ENCODE results near the gene NDUFAF7.
"Not testable (repeated sequence)": the region's sequence is repeated elsewhere in the genome, so short reads cannot be mapped to it uniquely, and the experiment has no call there.

Gene NDUFAF7, protein sequence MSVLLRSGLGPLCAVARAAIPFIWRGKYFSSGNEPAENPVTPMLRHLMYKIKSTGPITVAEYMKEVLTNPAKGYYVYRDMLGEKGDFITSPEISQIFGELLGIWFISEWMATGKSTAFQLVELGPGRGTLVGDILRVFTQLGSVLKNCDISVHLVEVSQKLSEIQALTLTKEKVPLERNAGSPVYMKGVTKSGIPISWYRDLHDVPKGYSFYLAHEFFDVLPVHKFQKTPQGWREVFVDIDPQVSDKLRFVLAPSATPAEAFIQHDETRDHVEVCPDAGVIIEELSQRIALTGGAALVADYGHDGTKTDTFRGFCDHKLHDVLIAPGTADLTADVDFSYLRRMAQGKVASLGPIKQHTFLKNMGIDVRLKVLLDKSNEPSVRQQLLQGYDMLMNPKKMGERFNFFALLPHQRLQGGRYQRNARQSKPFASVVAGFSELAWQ

DNA sequence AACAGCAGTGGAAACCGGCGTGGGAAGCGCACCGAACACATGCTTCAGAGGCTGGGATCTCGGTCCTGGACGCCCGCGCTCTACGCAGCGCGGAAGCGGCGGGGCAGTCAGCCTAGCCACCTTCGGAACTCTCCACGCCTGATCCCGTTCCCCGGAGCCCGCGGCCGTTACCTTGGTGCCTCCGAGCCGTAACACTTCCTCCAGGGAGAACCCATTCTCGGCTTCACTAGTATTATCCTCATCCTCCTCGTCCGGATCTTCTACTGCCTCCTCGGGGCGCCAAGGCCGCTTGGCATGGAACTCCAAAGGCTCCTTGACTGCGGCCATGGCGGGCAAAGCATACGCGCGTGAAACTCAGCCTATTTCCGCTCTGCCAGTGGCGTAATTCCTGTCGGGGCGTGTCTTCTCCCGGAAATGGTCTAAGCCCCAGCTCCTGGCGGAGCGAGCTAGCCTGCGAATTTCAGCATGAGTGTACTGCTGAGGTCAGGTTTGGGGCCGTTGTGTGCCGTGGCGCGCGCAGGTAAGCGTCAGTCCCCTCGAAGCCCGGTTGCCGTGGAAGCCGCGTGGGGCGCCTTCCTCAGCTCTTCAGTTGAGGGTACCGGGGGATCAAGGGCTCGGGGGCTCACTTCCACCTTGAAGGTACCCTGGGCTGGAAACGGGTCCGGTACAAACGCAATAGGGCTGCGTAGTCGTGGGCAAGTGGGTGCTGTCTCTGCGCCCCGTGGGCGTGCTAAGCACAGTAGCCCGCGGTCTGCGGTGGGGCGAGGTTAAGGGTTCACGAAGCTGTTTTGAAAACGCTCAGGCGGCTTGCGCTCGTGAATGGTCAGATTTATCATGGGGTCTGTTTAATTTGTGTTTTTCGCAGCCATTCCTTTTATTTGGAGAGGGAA lies at the start of gene NDUFAF7, which contains the start of gene CEBPZ:
Gene NDUFAF7 (plus strand): TSS at position 418 of the 890 bp plus-strand sequence. CDS start 48 bp downstream, at position 466.
Gene CEBPZ (minus strand): TSS at position 356 of the 890 bp plus-strand sequence. CDS start 29 bp downstream, at position 327.
- peak; percentile 48 for DNase-seq

DNA sequence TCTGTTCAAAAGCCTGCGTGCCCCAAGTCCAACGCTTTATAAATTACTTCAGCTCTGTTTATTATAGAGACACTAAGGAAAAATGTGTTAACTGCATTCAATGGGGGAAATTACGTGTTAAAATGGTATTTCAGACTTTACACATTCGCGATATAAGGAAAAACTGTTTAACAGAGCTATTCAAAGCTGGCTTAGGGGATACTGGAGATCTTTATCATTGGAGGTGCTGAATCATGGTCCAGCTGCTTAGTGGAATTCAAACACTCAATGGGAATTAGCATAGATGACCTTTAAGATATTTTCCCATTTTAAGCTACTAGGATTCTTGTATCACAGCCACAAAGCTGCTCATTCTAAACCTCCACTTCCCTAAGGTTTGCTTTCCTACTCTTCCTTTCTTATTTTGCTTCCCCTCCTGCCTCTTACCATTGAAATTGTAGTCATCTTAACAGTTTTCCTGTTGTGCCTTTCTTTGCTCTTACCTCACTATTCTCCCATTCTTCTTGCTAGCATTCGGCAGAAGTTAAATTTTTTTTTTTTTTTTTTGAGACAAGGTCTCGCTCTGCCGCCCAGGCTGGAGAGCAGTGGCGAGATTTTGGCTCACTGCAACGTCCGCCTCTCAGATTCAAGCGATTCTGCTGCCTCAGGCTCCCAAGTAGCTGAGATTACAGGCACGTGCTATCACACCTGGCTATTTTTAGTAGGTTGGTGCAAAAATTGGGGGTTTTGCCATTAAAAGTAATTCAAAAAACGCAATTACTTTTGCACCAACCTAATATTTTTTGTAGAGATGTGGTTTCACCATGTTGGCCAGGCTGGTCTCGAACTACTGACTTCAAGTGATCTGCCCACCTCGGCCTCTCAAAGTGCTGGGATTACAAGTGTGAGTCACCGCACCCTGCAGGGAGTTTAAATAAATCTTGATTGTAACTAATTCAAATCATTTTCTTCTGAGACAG lies 49.5 kb upstream of the NDUFAF7 start:
- no peak for DNase-seq

DNA sequence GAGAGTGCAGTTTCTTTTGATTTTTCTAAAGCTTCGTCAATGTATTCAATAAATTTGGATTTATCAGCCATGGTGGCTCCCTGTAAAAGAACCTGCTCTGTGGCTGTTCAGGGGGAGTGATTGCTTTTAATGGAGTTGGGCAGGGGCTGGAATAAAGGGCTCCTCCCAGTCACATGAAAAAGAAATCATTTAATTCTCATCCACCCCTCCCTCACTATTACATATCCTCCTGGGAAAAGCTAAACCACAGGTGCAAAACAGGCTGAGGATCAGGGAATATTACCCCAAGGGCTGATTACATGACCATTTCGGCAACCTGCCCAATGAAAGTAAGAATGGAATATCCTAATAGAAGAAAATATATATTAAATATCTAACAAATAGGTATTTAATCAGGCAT lies 42.9 kb upstream of the NDUFAF7 start, which contains the start of gene SULT6B1:
Gene SULT6B1 (minus strand): TSS at position 101 of the 400 bp plus-strand sequence. CDS start 30 bp downstream, at position 71.
- DNase-seq = no peak

DNA sequence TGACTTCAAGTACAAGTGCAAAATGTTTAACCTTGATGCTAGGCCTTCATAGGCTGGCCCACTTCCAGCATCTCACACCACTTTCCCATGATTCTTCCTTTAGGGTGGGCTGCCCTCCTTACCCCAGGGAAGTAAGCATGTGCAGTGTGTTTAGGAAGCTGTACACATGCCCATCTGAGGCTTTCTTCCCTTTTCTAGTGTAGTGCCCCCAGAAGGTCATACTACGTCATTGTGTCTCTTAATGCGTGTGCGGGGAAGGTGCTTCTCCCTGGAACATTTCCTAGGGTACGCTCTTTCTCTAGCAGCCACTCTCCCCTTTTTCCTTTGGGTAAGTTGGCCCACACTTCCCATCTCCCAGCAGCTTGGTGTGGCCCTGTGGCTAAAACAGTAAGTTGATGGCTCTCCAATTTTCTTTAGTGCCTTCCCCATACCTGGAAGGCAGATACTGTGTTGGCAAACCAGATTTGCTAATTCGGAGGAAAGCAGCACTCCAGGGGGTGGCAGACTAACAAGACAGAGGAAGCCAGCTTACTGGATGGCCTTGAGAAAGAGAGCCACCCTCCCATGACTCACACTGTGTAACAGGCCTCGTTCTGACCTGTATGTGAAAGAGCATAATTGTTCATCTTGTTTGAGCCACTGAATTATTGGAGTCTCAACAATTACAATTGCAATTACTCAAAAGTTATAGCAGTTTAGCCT lies 41.9 kb upstream of the NDUFAF7 start:
- DNase-seq = peak; percentile 5

DNA sequence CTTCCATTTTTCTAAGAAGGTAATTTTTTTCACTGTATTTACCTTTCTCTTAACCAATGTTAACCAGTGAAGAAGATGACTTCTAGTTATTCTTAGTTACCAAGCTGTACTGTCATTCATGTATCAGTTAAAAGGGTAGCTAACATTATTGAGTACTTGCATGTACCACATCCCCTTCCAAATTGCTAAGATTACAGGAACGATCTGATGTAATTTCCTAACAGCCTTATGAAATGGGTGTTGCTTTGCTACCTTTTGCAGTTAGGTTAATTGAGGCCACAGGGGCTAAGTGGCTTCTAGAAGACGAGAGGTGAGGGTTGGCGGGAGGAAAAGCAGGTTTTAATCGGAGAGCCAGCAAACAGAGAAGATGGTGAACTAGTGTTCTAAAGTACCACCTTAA lies 41.2 kb upstream of the NDUFAF7 start:
- DNase-seq = no peak

DNA sequence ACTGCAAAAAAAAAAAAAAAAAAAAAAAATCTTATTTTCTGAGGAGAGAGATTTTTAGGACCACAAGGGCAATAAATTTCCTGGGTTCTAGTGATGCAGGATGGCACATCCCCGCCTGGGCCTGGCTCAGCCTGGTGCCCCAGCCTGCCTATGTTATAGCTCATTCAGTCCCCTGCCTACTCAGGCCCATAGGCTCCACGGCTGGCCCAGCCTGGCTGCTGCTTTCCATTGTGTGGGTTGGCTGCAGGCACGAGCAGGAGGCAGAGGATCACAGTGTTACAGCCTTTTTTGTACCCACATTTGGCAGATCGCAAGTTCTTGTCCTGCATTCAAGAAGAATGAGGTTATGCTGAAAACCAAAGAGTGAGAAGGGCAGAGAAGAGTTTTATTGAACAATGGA lies 40.2 kb upstream of the NDUFAF7 start:
- DNase-seq = no peak

DNA sequence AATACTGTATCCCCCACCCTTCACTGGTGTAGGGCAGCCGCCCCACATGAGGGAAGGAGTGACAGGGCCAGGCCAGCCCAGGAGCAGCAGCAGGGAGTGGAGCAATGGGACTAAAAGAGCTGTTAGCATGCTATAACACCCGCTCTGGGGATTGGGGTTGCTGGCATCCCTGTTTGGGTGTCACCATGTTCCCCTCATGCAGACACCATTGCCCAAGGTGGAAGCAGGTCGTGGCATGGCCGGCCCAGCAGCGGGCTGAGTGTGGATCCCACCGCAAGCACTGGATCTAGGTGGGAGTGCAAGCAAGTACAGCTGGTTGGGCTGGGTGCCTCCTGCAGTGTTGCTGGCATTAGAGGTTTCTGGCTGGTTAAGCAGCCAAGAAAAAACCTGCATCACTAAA lies 39.7 kb upstream of the NDUFAF7 start:
- no peak for DNase-seq

DNA sequence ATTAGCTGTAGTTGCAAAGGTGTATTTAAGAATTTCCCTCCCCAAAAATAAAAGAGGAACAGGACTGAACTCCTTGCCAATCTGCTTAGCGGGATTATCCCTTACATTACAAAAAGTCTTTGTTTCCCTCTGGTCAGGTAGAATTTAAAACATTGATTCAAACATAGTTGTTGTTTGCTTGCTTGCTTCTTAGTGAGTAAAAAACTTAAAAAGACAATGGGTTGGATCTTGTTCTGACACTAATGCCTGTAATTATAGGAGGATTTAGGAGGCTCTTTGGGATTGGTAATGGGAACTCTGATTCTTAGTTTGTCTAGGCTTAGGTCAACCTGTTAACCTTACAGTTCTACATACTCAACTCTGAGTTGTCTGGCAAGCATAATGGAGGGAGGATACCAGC lies 38.9 kb upstream of the NDUFAF7 start:
- DNase-seq = no peak

DNA sequence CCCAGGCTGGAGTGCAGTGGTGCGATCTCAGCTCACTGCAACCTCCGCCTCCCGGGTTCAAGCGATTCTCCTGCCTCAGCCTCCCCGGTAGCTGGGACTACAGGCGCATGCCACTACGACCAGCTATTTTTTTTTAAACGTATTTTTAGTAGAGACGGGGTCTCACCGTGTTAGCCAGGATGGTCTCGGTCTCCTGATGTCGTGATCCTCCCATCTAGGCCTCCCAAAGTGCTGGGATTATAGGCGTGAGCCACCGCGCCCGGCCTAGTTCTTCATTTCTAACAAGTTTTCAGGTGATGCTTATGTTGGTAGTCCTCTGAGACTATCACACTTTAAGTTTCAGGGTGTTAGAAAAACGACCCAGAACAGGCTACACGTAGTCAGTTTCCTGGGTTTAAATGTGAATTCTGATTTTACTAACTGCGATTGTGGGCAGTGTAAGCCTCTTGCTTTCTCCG lies 35.6 kb upstream of the NDUFAF7 start:
- DNase-seq = not testable (repeated sequence)

DNA sequence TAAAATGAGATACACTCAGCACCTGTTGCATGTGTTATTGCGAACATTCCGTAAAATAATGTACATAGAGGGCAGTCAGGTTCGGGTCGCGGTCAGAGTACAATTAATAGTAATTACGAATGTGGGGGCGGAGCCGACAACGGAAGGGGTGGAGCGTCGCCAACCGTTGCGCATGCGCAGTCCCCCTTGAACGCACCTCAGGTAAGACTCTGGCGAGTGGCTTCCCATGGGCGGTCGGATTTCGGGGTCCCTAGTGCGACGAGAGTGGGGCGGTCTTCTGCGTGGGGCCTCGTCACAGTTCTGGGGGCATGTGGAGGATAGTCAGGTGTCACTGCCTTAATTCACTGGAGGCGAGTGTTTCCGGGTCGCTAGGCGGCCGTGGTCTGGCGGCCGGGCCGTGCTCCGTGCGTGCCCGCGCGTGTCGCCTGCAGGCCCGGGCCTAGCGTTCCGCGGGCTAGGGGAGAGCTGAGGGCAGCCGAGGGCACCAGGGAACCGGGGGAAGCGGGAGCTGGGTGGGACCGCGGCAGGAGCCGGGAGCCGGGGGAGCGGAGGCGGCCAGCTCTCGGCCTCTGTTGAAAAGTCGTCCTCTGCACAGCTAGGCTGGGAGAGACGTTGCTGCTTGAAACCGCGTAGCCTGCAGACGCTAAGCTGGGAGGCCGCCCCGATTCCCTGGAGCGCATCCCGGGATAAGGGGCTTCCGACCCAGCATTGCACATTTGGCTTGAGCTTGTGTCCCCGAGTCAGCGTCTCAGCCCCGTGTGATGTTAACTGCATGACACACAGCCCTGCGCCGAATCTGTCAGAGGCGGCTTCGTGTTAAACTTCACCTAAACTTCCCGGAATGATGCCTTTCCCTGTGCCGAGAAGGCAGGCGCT lies 34.9 kb upstream of the NDUFAF7 start, which contains the start of gene CEBPZOS:
Gene CEBPZOS (plus strand): TSS at position 177 of the 876 bp plus-strand sequence. CDS start 3,209 bp downstream, outside the sequence.
- peak; percentile 64 for DNase-seq

DNA sequence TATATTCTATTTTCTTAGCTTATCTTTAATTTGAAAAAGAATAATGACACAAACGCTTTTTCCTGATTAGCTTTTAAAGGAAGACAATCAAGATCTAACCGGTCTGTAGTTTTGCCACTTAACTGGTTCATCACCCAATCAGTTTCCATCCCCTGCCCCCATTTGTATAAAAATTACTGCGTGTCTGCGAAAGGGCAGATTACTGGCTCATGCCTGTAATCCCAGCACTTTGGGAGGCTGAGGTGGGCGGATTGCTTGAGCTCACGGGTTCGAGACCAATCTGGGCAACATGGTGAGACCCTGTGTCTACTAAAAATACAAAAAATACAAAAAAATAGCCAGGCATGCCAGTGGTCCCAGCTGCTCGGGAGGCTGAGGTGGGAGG lies 32.8 kb upstream of the NDUFAF7 start:
- no peak for DNase-seq

DNA sequence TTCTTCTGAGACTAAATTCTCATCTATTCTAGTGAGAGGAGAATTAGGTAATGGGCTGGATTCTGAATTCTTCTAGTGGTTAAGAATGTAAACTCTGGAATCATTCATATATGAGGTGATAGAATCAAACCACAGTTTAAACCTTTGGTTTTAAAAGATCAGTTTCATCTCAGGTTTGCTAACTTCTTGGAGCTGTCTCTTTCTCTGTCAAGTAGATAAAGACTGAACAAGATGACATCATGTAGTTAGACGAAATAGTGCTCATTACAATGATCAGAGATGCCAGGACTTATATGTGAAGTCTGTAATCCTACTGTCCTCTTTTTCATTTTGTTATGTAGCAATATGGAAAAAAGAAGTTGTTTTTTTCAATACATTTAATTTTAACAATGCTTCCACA lies 30.2 kb upstream of the NDUFAF7 start:
- no peak for DNase-seq

DNA sequence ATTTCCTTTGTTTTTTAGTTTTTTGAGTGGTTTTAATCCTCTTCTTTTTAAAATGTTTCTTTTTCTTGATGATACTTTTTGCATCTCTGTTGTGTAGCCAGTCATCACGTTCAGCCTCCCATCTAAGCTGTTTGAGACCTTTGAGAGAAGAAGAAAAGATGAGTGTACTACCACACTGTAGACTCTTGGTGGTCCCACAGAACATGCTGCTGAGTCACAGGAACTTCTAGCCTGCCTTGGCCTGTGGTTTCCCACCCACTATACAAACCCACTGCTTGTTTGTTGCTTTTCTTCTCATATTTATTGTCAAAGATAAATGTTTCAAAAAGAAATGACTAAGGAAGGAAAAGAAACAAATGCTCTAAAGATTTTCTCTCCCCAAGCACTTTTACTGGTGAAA lies 29.7 kb upstream of the NDUFAF7 start:
- no peak for DNase-seq

DNA sequence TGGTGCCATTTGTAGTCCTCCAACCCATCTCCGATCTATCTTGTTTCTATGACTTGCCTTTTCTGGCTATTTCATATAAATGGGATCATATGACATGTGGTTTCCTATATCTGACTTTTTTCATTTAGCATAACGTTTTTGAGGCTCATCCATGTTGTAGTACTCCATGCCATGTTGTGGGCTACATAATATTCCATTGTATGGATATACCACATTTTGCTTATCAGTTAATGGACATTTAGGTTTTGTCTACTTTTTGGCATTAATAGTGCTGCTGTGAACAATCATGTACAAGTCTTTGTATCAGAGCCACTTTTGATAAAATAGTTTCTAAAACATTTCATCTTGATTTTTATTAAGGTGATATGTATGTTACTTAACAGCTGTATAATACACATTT lies 27.8 kb upstream of the NDUFAF7 start:
- DNase-seq = no peak

DNA sequence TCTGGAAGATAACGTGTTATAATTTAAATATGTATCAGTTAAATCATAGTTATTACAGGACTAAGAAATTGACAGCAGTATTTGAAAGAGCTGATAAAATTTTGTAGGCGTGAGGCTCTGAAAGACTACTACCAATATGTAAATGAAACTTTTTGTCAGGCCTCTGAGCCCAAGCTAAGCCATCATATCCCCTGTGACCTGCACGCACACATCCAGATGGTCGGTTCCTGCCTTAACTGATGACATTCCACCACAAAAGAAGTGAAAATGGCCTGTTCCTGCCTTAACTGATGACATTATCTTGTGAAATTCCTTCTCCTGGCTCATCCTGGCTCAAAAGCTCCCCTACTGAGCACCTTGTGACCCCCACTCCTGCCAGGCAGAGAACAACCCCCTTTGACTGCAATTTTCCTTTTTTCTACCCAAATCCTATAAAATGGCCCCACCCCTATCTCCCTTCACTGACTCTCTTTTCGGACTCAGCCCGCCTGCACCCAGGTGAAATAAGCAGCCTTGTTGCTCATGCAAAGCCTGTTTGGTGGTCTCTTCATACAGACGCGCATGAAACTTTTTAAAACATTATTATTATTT lies 26.3 kb upstream of the NDUFAF7 start:
- not testable (repeated sequence) for DNase-seq

DNA sequence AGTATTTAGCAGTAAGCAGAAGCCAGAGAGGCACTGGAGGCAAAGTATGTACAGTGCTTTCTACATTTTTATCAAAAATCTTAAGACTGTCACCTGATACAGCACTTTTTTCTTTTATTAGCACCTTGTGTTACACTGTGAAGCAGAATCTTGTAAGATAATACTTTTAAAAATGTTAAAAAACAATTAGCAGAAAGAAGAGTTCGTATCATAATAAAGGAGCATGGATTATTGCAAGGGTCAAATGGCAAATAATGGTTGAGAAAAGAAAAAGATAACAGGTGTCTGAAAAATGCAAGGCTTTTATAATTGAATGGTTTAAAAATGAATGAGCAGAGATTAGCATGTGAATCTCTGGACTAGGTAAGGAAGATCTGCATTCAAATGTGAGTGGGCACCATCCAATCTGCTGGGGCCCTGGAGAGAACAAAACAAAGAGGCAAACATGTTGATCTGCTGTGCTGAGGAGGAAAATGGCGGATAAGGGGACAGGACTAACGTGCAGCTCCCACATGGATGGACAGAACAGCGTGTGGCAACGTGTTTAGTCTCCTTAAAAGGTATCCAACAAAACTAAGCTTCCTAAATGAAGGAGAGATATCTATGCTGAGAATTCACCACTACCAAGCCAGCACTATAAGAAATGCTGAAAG lies 25.6 kb upstream of the NDUFAF7 start:
- DNase-seq = no peak

DNA sequence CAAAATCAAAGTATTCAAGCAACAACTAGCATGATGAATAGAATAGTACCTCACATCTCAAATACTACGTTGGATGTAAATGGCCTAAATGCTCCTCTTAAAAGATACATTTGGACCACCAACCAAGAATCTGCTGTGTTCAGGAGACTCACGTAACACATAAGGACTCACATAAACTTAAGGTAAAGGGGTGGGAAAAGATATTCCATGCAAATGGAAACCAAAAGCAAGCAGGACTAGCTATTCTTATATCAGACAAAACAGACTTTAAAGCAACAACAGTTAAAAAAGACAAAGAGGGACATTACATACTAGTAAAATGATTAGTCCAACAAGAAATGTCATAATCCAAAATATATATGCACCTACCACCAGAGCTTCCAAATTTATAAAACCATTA lies 24.7 kb upstream of the NDUFAF7 start:
- DNase-seq = not testable (repeated sequence)

DNA sequence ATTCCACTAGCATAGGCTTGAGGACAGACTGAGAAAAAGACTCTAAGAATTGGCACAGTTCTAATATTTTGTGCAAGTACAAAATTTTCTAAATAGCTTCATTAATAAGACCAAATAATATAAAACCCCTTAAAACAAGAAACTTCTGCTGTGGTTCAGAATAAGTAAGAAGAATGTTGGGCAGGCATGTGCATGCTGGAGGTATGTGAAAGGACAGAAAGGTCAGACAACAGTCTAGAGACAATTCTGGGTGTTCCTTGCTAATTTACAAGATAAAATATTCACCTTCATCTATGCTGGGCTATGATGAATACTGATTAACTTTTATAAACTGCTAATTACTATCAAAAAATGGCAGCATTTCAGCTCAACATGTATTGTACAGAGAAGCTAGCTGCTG lies 20.2 kb upstream of the NDUFAF7 start:
- no peak for DNase-seq

DNA sequence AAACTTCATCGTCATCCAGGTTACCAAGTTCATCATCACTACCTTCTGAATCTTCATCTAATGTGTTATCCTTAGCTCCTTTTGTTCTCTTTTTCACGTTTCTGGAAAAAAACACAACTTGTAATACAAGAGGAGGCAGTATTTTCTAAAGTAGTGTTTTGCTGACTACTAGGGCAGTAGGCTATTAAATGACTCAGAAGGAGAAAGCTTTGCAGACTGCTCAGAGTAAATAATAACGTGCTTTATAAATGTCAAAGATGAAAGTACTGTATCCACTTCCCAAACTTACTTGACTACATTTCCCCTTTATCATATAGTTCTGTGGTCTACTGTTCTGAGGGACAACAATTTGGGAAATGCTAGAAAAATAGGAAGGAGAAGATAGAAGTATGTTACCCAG lies 19.5 kb upstream of the NDUFAF7 start:
- no peak for DNase-seq

Data from GOT3 (cell line).